GM12878 (cell line): ENCODE measurements around the gene TFCP2L1. TPM values are rescaled to one million over a fixed set of nuclear protein-coding genes. Genes with fewer than 3 reads are reported as not detected.

Experiments used
- ATAC-seq: fragments of 200-7000 bp; cut with Tn5 transposase; 3 replicates; pipeline ENCODE4 v1.9.1; 2020; ENCODE audit warnings: mild to moderate bottlenecking, moderate library complexity
- BruUV-seq: library from RNA; stranded (reverse); fragments of 400-500 nt; replicated peaks from 2 replicates; lab custom pipeline; 2021; lab: Mats Ljungman, UMichigan
- CTCF ChIA-PET: fragments of 300-600 bp; sonication (Branson Sonifier 250); formaldehyde crosslinking; extraction: SDS; loops from one replicate; lab custom pipeline; 2021; ENCODE audit warnings: inconsistent platforms; lab: Yijun Ruan, JAX
- POLR2A ChIA-PET: fragments of 350-600 bp; formaldehyde crosslinking; extraction: SDS; loops from one replicate; lab custom pipeline; 2021; ENCODE audit warnings: inconsistent platforms; lab: Charles Lee
- RAD21 ChIA-PET: fragments of 300-600 bp; sonication (Branson Sonifier 250); formaldehyde crosslinking; loops from one replicate; lab custom pipeline; 2023; ENCODE audit warnings: antibody characterized with exemption; ENCODE audit not compliant: unreplicated experiment; lab: Charles Lee
- SMC1A ChIA-PET: fragments of 300-600 bp; sonication (Branson Sonifier 250); formaldehyde crosslinking; loops from one replicate; lab custom pipeline; 2023; ENCODE audit not compliant: unreplicated experiment, uncharacterized antibody; lab: Charles Lee
- DNase-seq: peaks from one replicate; pipeline ENCODE4 v3.0.0-alpha.2; 2011; ENCODE audit warnings: low read depth, low spot score
- FAIRE-seq: peaks from 3 replicates; lab custom pipeline; 2011; peaks lifted over from hg19 to GRCh38; lab: Jason Lieb, UNC
- H2AFZ ChIP-seq: 2 replicates; pipeline ENCODE4 v1.6.0; 2011; ENCODE audit warnings: low read depth, low read length, control low read depth; ENCODE audit not compliant: control insufficient read depth
- H3K27ac ChIP-seq: 2 replicates; pipeline ENCODE4 v1.5.1; 2011; ENCODE audit warnings: control low read depth; ENCODE audit not compliant: control insufficient read depth, insufficient read depth
- H3K27me3 ChIP-seq, 2 experiments: replicated peaks in 1 of 2; 2 replicates each; pipeline versions ENCODE4 v1.6.0 to v1.6.1; 2011; ENCODE audit warnings: low read length in 1 of 2; ENCODE audit not compliant: control insufficient read depth in 2 of 2, insufficient read depth in 2 of 2
- H3K36me3 ChIP-seq, 2 experiments: 2 replicates each; pipeline ENCODE4 v1.5.1; 2011; ENCODE audit warnings: low read length in 1 of 2; ENCODE audit not compliant: control insufficient read depth in 2 of 2, insufficient read depth in 2 of 2
- H3K4me1 ChIP-seq: 2 replicates; pipeline ENCODE4 v1.6.1; 2011; ENCODE audit warnings: mild to moderate bottlenecking, low read length, moderate library complexity, mixed read lengths; ENCODE audit not compliant: control insufficient read depth, insufficient read depth
- H3K4me2 ChIP-seq: 2 replicates; pipeline ENCODE4 v1.6.0; 2011; ENCODE audit warnings: control low read depth; ENCODE audit not compliant: control insufficient read depth, insufficient read depth
- H3K4me3 ChIP-seq: fragments of 200-600 bp; sonication (generic); 2 replicates; pipeline ENCODE4 v1.5.1; 2016
- H3K79me2 ChIP-seq: 2 replicates; pipeline ENCODE4 v1.6.0; 2011; ENCODE audit warnings: low read length; ENCODE audit not compliant: control insufficient read depth, insufficient read depth
- H3K9ac ChIP-seq: 2 replicates; pipeline ENCODE4 v1.8.0; 2011; ENCODE audit warnings: low read length, control low read depth, mixed read lengths; ENCODE audit not compliant: control insufficient read depth, insufficient read depth
- H3K9me3 ChIP-seq: replicated peaks from 3 replicates; pipeline ENCODE4 v1.5.1; 2011; ENCODE audit warnings: mild to moderate bottlenecking, low read length; ENCODE audit not compliant: control insufficient read depth, insufficient read depth
- H4K20me1 ChIP-seq: 2 replicates; pipeline ENCODE4 v1.6.0; 2011; ENCODE audit not compliant: control insufficient read depth, insufficient read depth
- BACH1 ChIP-seq: fragments of 450-650 bp; IDR thresholded peaks from 2 replicates; pipeline ENCODE4 v1.6.1; 2017; ENCODE audit warnings: mild to moderate bottlenecking, borderline replicate concordance
- BRCA1 ChIP-seq: IDR thresholded peaks from 2 replicates; pipeline ENCODE4 v1.6.1; 2011; ENCODE audit warnings: low read depth, low read length, improper control_type of control experiment
- KLF5 ChIP-seq: fragments of 450-650 bp; IDR thresholded peaks from 2 replicates; pipeline ENCODE4 v1.6.1; 2014; ENCODE audit warnings: mild to moderate bottlenecking; ENCODE audit not compliant: partially characterized antibody
- NKRF ChIP-seq: fragments of 450-650 bp; conservative IDR thresholded peaks from 2 replicates; pipeline ENCODE4 v1.6.1; 2017; ENCODE audit warnings: mild to moderate bottlenecking, moderate library complexity
- NR2F1 ChIP-seq: fragments of 450-650 bp; conservative IDR thresholded peaks from 2 replicates; pipeline ENCODE4 v1.6.1; 2017; ENCODE audit warnings: mild to moderate bottlenecking
- ZNF384 ChIP-seq: IDR thresholded peaks from 2 replicates; pipeline ENCODE4 v1.6.1; 2012; ENCODE audit warnings: low read depth, mild to moderate bottlenecking, low read length, improper control_type of control experiment, borderline replicate concordance
- WGBS: methylation state at CpG from one replicate; pipeline ENCODE4 v1.1.6; 2016; ENCODE audit warnings: low lambda C conversion rate; ENCODE audit not compliant: insufficient replicate concordance, insufficient coverage; ENCODE audit errors: missing lambda C conversion rate; 5-methylcytosine and 5-hydroxymethylcytosine counted together
- in situ Hi-C: fragments of 300-500 bp; cut with MboI; formaldehyde crosslinking; loops from 9 replicates; pipeline ENCODE4 v1.14.3; 2018; ENCODE audit warnings: mixed read lengths
- intact Hi-C: fragments of 100-400 bp; cut with micrococcal nuclease; formaldehyde crosslinking; loops from one replicate; pipeline ENCODE4 v1.14.2; 2022; ENCODE audit not compliant: unreplicated experiment
- polyA plus RNA-seq, 11 experiments: library from polyadenylated mRNA; depleted of rRNA in 4 of 11; unstranded in 6 of 11; stranded (reverse) in 5 of 11; fragments of >200 nt; fragmentation: Nextera tagmentation in 4 of 11; fragmentation: Illumina TruSeq in 1 of 11; extraction: Ambion mirVana in 4 of 11; extraction: Trizol in 1 of 11; gene quantifications; 1 replicate in 1 of 11; 2 replicates in 10 of 11; pipeline versions ENCODE4 v1.2.1 to v1.2.3, GENCODE V29; 2011 to 2016; ENCODE audit warnings: inconsistent platforms in 2 of 11, missing spikeins in 2 of 11, low read depth in 1 of 11
- total RNA-seq, 4 experiments: library from RNA; depleted of rRNA in 3 of 4; stranded (reverse); fragments of >200 nt in 3 of 4; fragmentation: Illumina TruSeq in 1 of 4; extraction: Trizol in 1 of 4; gene quantifications; 2 replicates each; pipeline versions ENCODE4 v1.2.1 to v1.2.3, GENCODE V29; 2013 to 2021

The TFCP2L1 gene
- total and polyA plus RNA-seq, 10 of the 15 experiments (the other 5 are each of a cell fraction or from before 2014, with no cell fraction given): 0.02 to 0.21 (median 0.09) TPM; not detected in 1

DNA sequence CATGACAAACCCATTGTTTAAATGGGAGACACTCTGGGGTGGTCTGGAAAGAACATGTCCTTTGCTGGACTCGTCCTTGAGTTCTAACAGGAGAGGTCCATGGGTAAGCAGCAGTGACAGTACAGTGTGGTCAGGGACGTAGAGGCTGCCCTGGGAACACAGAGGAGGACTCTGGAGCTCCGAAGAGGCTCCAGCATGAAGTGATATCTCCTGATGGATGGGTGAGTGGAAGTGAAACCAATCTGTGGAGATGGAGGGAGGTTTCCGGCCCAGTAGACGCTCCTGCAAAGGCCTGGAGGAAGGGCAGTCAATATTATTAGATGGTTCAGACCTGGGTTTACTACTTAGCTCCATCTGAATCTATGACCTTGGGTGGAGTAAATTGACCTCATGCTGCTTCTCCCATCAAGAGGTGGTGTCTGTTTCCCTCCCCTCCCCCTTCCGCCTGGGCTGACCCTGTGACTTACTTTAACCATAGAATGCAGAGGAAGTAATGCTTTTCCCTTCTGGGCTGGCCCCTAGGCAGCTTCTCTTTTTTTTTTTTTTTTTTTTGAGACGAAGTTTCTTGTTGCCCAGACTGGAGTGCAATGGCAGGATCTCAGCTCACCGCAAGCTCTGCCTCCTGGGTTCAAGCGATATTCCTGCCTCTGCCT is 2.3 kb upstream of the TFCP2L1 start (continued):
- TF ChIP-seq KLF5 (no peak), BRCA1 (no peak), ZNF384 (no peak)

- Histone ChIP-seq H3K9me3 (no peaks in the 10 kb centered on the region), H3K27ac (no peak overlapping the region), H3K36me3 (no peaks in the 10 kb centered on the region), H3K4me1 (no peaks in the 10 kb centered on the region), H2AFZ (no peak overlapping the region), H3K9ac (no peak overlapping the region), H3K79me2 (no peaks in the 10 kb centered on the region), H4K20me1 (no peaks in the 10 kb centered on the region), H3K4me2 (no peak overlapping the region), H3K4me3 (no peak overlapping the region), H3K27me3 (peaks cover 4 to 5% of the 10 kb centered on the region in 2 experiments; a peak in 3 of 4 replicates)
- 26% methylated on average over 4 of the region's 4 CpGs for WGBS
- no peak for ATAC-seq
- no TSS peak for BruUV-seq
- SMC1A ChIA-PET: no interaction called here
- CTCF ChIA-PET: no interaction called here
- in situ Hi-C loops (no loop called here), intact Hi-C loops (no loop called here)
- no peak for FAIRE-seq
- no peak for TF ChIP-seq BACH1
- TF ChIP-seq NR2F1: no peak
- TF ChIP-seq NKRF: no peak
- no peak for TF ChIP-seq KLF5
- DNase-seq: no peak
- POLR2A ChIA-PET: no interaction called here
- RAD21 ChIA-PET: no interaction called here
Observed at GRCh38 chr2:121286506-121286905, 1.5 kb upstream of the TFCP2L1 start.
